Measurements from ENCODE around the gene AZI2. TPM values are rescaled to one million over a fixed set of nuclear protein-coding genes. Genes with fewer than 3 reads are reported as not detected.

Gene AZI2
- total and polyA plus RNA-seq, 2 experiments from 2014 or later: 33.5 to 95.4 TPM

DNA sequence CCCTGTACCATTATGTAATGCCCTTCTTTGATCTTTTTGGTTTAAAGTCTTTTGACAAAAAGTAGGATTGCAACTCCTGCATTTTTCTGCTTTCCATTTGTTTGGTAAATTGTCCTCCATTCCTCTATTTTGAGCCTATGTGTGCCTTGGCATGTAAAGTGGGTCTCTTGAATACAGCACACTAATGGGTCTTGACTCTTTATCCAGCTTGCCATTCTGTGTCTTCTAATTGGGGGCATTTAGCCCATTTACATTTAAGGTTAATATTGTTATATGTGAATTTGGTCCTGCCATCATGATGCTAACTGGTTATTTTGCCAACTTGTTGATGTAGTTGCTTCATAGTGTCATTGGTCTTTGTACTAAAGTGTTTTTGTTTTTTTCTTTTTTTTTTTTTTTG is 74.8 kb downstream of the AZI2 start:
- Histone ChIP-seq H3K79me2 (ENCODE audit: insufficient read depth) (0 out of 2 replicates have a peak, but pooled peaks cover 19% of the 10 kb centered on the region), H3K9me3 (ENCODE audit: low read depth) (peaks cover 8% of the 10 kb centered on the region), H3K4me1 (ENCODE audit: insufficient read depth) (no peaks in the 10 kb centered on the region), H4K20me1 (ENCODE audit: insufficient read depth) (no peaks in the 10 kb centered on the region), H3K9ac (no peak overlapping the region), H3K9me2 (ENCODE audit: insufficient read depth) (no peaks in the 10 kb centered on the region), H3K4me3 (no peak overlapping the region), H3K27me3 (replicated peaks; ENCODE audit: insufficient read depth) (no peaks in the 10 kb centered on the region), H3K4me2 (ENCODE audit: unreplicated experiment) (no peak overlapping the region), H2AFZ (no peak overlapping the region), H3F3A (ENCODE audit: insufficient read depth) (no peaks in the 10 kb centered on the region), H3K36me3 (ENCODE audit: low read depth) (peaks cover 17% of the 10 kb centered on the region; the same call in 1 of the 2 replicates), H3K27ac (no peak overlapping the region)
- in situ Hi-C loops (cut with MboI): no loop called here
- no peak for DNase-seq
- no peak for TF ChIP-seq EZH2phosphoT487 (IDR thresholded peaks at IDR 0.05; ENCODE audit: insufficient read depth, low read depth)
- TF ChIP-seq EZH2 (IDR thresholded peaks at IDR 0.05; ENCODE audit: insufficient read depth, poor library complexity, severe bottlenecking): no peak

Other genes starting within 250 kb of the AZI2 start
- gene CMC1, start 107.2 kb downstream of the AZI2 start, total RNA-seq (2014; rRNA removed; shearing (Covaris generic)): 0.97 and 2.5 TPM in 2 replicates
- gene CMC1, start 107.2 kb downstream of the AZI2 start, polyA plus RNA-seq (2016; fragmentation: Nextera tagmentation; extraction: Ambion mirVana): 65.0 and 70.2 TPM in 2 replicates
- 3.5 and 4.2 TPM in 2 replicates for gene ZCWPW2, start 103 bp downstream of the AZI2 start, total RNA-seq (2014; rRNA removed; shearing (Covaris generic))
- 2.1 TPM in 2 replicates for gene ZCWPW2, start 103 bp downstream of the AZI2 start, polyA plus RNA-seq (2016; fragmentation: Nextera tagmentation; extraction: Ambion mirVana)